Neuronal stem cell (in vitro differentiated cells): Measurements from ENCODE around the gene MAP9. TPM values are rescaled to one million over a fixed set of nuclear protein-coding genes. Genes with fewer than 3 reads are reported as not detected.

ENCODE experiments used
- small RNA-seq: library from polyadenylated mRNA; stranded (forward); fragments of <200 nt; extraction: miRNeasy Mini kit (QIAGEN cat#:217004); gene quantifications from one replicate; pipeline ENCODE3, GENCODE V24; 2013; ENCODE audit not compliant: insufficient read depth

The MAP9 gene

Small RNA genes lying within 50 kb of the gene (small RNA-seq; reads per million reads assigned to genes)
- gene AC097467.4, result not detected
- gene YWHAEP4, result not detected
